Measurements from ENCODE around the gene RAB15. TPM values are rescaled to one million over a fixed set of nuclear protein-coding genes. Genes with fewer than 3 reads are reported as not detected.

The RAB15 gene
- total RNA-seq, 2 experiments from 2014 or later: 2.4 TPM

DNA sequence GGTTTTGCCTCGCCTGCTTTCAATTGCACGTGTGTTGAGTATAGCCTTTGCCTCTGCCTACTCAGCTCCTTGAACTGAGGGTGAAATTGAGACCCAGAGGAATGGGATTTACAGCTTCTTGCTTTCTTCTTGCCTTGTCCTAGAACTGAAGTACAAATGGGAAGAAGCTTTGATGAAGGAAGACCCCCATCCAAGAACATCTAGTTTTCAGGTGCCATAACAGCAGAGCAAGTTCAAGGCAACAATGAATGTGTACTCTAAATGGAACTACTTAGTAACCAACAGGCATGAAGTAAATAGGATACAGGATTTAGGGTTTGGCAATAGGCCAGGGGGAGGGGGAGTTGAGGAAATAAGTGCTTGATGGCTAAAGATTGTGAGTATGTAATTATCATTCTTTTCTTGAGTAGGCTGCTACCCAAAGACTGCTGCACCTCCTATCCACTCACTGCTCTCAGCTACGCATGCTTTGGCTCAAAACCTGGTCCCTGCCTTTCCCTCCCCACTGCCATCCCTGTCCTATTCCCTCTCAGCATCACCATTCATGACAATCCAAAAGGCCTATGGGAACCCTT, 31.7 kb downstream of the RAB15 start:
- CTCF ChIA-PET: no interaction called here
- peaks cover 24% of the 10 kb centered on the region for H3K36me3 Mint-ChIP-seq (ENCODE audit: low read depth)
- H3K4me1 Mint-ChIP-seq (ENCODE audit: low read depth): peaks cover 60% of the 10 kb centered on the region
- no peaks in the 10 kb centered on the region for H3K27me3 Mint-ChIP-seq (ENCODE audit: low read depth)
- intact Hi-C loops (cut with micrococcal nuclease): no loop called here
- H3K4me3 Mint-ChIP-seq: no peak overlapping the region
- no peaks in the 10 kb centered on the region for H3K9me3 Mint-ChIP-seq
- no peak for DNase-seq
- peak overlapping the region; percentile 6 for H3K27ac Mint-ChIP-seq

- no peak for DNase-seq
- Mint-ChIP-seq H3K4me1 (ENCODE audit: low read depth) (peaks cover 62% of the 10 kb centered on the region), H3K27ac (no peak overlapping the region), H3K27me3 (ENCODE audit: low read depth) (no peaks in the 10 kb centered on the region), H3K36me3 (ENCODE audit: low read depth) (peaks cover 23% of the 10 kb centered on the region), H3K9me3 (no peaks in the 10 kb centered on the region), H3K4me3 (no peak overlapping the region)
- intact Hi-C loops (cut with micrococcal nuclease): no loop called here
- CTCF ChIA-PET: no interaction called here
These were observed 32.3 kb downstream of the RAB15 start for GRCh38 chr14:64939817-64940190.

- peaks cover 65% of the 10 kb centered on the region for H3K4me1 Mint-ChIP-seq (ENCODE audit: low read depth)
- no peak for DNase-seq
- no peak overlapping the region for H3K27ac Mint-ChIP-seq
- no peaks in the 10 kb centered on the region for H3K9me3 Mint-ChIP-seq
- no peaks in the 10 kb centered on the region for H3K27me3 Mint-ChIP-seq (ENCODE audit: low read depth)
- no peak overlapping the region for H3K4me3 Mint-ChIP-seq
- H3K36me3 Mint-ChIP-seq (ENCODE audit: low read depth): peaks cover 24% of the 10 kb centered on the region
- CTCF ChIA-PET: no interaction called here
- intact Hi-C loops (cut with micrococcal nuclease): no loop called here
These were observed 32.9 kb downstream of the RAB15 start for GRCh38 chr14:64938972-64939816.

GRCh38 chr14:64937821-64938193, 34.3 kb downstream of the RAB15 start:
- H3K9me3 Mint-ChIP-seq: no peaks in the 10 kb centered on the region
- peaks cover 55% of the 10 kb centered on the region for H3K4me1 Mint-ChIP-seq (ENCODE audit: low read depth)
- intact Hi-C loops (cut with micrococcal nuclease): no loop called here
- no peaks in the 10 kb centered on the region for H3K27me3 Mint-ChIP-seq (ENCODE audit: low read depth)
- H3K4me3 Mint-ChIP-seq: no peak overlapping the region
- H3K27ac Mint-ChIP-seq: no peak overlapping the region
- no peak for DNase-seq
- CTCF ChIA-PET: no interaction called here
- H3K36me3 Mint-ChIP-seq (ENCODE audit: low read depth): peaks cover 21% of the 10 kb centered on the region

GRCh38 chr14:64937171-64937820, 34.8 kb downstream of the RAB15 start:
- no peaks in the 10 kb centered on the region for H3K27me3 Mint-ChIP-seq (ENCODE audit: low read depth)
- DNase-seq: no peak
- H3K4me1 Mint-ChIP-seq (ENCODE audit: low read depth): peaks cover 53% of the 10 kb centered on the region
- no peak overlapping the region for H3K4me3 Mint-ChIP-seq
- peaks cover 23% of the 10 kb centered on the region for H3K36me3 Mint-ChIP-seq (ENCODE audit: low read depth)
- intact Hi-C loops (cut with micrococcal nuclease): no loop called here
- CTCF ChIA-PET: interaction anchor here (0.6 to 1.1 kb wide), 4 partner anchors 22 to 57 kb away, joined by 3 to 4 read pairs (median 3); partner anchors contain the start of genes CHURC1 and SPTB
- no peaks in the 10 kb centered on the region for H3K9me3 Mint-ChIP-seq
- no peak overlapping the region for H3K27ac Mint-ChIP-seq

- peaks cover 32% of the 10 kb centered on the region for H3K36me3 Mint-ChIP-seq (ENCODE audit: low read depth)
- intact Hi-C loops (cut with micrococcal nuclease): no loop called here
- no peak for DNase-seq
- peak overlapping the region; percentile 5 for H3K27ac Mint-ChIP-seq
- H3K4me1 Mint-ChIP-seq (ENCODE audit: low read depth): peaks cover 49% of the 10 kb centered on the region
- no peak overlapping the region for H3K4me3 Mint-ChIP-seq
- CTCF ChIA-PET: interaction anchor here (0.6 to 1.6 kb wide), 6 partner anchors 9 to 613 kb away, joined by 3 to 13 read pairs (median 4); no protein-coding TSS in a partner anchor
- no peaks in the 10 kb centered on the region for H3K27me3 Mint-ChIP-seq (ENCODE audit: low read depth)
- H3K9me3 Mint-ChIP-seq: no peaks in the 10 kb centered on the region
These were observed 36.6 kb downstream of the RAB15 start for GRCh38 chr14:64935508-64935907.

DNA sequence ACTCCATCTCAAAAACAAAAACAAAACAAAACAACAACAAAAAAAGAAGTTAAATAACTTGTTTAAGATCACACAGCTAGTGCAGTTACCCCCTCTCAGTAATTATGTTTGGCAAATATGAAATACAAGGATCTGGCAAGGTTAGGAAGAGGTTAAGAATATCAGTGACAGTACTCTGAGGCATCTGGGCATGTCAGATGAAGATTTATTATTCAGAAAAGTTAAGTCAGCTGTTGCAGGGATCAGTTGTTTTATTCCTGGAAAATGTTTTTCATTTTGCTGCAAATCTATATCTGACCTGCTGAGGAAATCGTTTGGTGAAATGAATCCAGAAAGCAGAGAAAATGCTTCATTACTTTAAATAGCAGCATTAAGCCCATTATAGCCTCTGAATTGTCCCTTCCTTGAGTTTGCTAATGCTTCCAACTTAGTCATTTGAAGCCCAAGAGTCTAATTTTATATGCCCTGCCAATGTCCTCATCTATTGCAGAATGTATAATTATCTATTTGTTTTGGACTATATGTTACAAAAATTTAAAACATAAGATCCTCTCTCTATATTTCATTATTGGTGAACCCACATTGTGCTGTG, 37.7 kb downstream of the RAB15 start:
- peaks cover 37% of the 10 kb centered on the region for H3K36me3 Mint-ChIP-seq (ENCODE audit: low read depth)

GRCh38 chr14:64932231-64932630, 39.9 kb downstream of the RAB15 start:
- CTCF ChIA-PET: interaction anchor here (1.0 kb wide), 1 partner anchor 108 kb away, joined by 3 read pairs; no protein-coding TSS in a partner anchor
- Mint-ChIP-seq H3K4me3 (no peak overlapping the region), H3K4me1 (ENCODE audit: low read depth) (peaks cover 27% of the 10 kb centered on the region), H3K9me3 (no peaks in the 10 kb centered on the region), H3K27me3 (ENCODE audit: low read depth) (no peaks in the 10 kb centered on the region), H3K27ac (no peak overlapping the region), H3K36me3 (ENCODE audit: low read depth) (peaks cover 29% of the 10 kb centered on the region)
- no peak for DNase-seq
- intact Hi-C loops (cut with micrococcal nuclease): no loop called here

More for the DNA sequence above, 37.7 kb downstream of the RAB15 start:
- no peaks in the 10 kb centered on the region for H3K27me3 Mint-ChIP-seq (ENCODE audit: low read depth)
- H3K4me3 Mint-ChIP-seq: no peak overlapping the region
- CTCF ChIA-PET: no interaction called here
- no peak for DNase-seq
- no peaks in the 10 kb centered on the region for H3K9me3 Mint-ChIP-seq
- intact Hi-C loops (cut with micrococcal nuclease): no loop called here
- no peak overlapping the region for H3K27ac Mint-ChIP-seq
- peaks cover 43% of the 10 kb centered on the region for H3K4me1 Mint-ChIP-seq (ENCODE audit: low read depth)

- intact Hi-C loops (cut with micrococcal nuclease): no loop called here
- DNase-seq: no peak
- peaks cover 33% of the 10 kb centered on the region for H3K36me3 Mint-ChIP-seq (ENCODE audit: low read depth)
- no peak overlapping the region for H3K4me3 Mint-ChIP-seq
- H3K4me1 Mint-ChIP-seq (ENCODE audit: low read depth): peaks cover 26% of the 10 kb centered on the region
- no peaks in the 10 kb centered on the region for H3K27me3 Mint-ChIP-seq (ENCODE audit: low read depth)
- CTCF ChIA-PET: no interaction called here
- peak overlapping the region; percentile 60 for H3K27ac Mint-ChIP-seq
- H3K9me3 Mint-ChIP-seq: no peaks in the 10 kb centered on the region
These were observed 41.0 kb downstream of the RAB15 start for GRCh38 chr14:64931123-64931522.

DNA sequence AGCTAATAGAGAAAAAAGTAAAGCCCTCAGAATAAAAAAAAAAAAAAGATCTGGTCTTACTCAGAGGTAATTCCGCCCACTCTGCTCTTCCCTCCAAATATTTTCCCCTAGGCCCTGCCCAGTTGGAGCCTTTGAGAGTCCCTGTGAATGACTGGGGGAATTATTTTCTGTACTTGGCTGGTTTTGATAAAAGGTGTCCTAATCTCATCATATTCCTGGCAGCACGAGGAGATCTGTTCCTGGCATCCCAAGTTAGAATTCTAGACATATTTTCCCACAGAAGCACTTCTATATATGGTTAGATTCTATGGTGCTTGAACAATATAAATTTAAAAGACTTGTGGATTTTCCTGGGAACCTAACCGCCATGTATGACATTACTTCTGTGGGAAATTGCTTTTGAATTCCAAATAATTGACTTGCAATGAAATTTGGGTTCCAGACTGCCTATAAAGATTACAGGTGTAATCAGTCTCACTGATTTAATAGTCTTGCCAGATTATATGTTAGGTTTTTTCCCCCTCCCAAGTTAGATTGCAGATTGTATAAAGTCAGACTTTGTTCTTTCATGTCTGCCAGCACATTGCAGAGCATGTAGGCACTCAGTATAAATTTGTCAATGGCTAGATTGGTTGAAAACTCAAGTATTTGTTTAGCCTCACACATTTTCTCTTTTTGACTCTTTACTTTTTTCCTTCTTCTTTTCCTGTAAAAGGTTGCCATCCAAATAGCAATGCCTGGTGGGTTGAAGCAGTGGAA, 41.9 kb downstream of the RAB15 start:
- intact Hi-C loops (cut with micrococcal nuclease): no loop called here
- Mint-ChIP-seq H3K36me3 (ENCODE audit: low read depth) (peaks cover 37% of the 10 kb centered on the region), H3K27ac (peak overlapping the region; percentile 60), H3K27me3 (ENCODE audit: low read depth) (no peaks in the 10 kb centered on the region), H3K4me1 (ENCODE audit: low read depth) (peaks cover 25% of the 10 kb centered on the region), H3K4me3 (no peak overlapping the region), H3K9me3 (no peaks in the 10 kb centered on the region)
- CTCF ChIA-PET: no interaction called here
- DNase-seq: no peak

- H3K9me3 Mint-ChIP-seq: no peaks in the 10 kb centered on the region
- peaks cover 20% of the 10 kb centered on the region for H3K4me1 Mint-ChIP-seq (ENCODE audit: low read depth)
- H3K4me3 Mint-ChIP-seq: no peak overlapping the region
- intact Hi-C loops (cut with micrococcal nuclease): loop anchor here (1.0 to 10.0 kb wide), 5 partner anchors 44 to 1074 kb away; partner anchors contain the start of genes MAX, RAB15, SYNE2 and ZBTB1
- peaks cover 37% of the 10 kb centered on the region for H3K36me3 Mint-ChIP-seq (ENCODE audit: low read depth)
- no peak overlapping the region for H3K27ac Mint-ChIP-seq
- no peaks in the 10 kb centered on the region for H3K27me3 Mint-ChIP-seq (ENCODE audit: low read depth)
- no peak for DNase-seq
- CTCF ChIA-PET: no interaction called here
These were observed 43.1 kb downstream of the RAB15 start for GRCh38 chr14:64929014-64929359.
